ENCODE results near the gene CPSF7. TPM values are rescaled to one million over a fixed set of nuclear protein-coding genes. Genes with fewer than 3 reads are reported as not detected.

CPSF7 gene
- total RNA-seq, 1 experiment from 2014 or later, result 123 TPM

DNA sequence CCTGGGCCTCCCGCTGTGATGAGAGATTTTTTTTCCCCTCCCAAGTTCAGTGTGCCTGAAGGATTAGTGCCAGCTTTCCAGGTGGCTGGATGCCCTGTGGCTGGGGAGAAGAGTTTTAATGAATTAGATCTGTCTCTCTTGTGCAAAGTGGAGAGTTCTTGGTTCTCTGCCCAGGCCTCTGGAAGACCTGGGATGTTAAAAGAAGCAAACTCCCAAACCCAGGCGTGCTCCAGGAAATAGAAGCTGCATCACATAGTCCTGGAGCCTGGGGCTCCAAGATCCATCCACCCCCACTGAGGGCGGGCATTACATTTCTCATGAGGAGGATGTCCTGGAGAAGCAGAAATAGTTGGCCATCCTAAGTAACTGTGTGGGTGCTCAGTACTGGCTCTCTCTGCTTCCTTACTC is 30.7 kb upstream of the CPSF7 start:
- Histone ChIP-seq H3K27me3 (replicated peaks; ENCODE audit: control insufficient read depth, insufficient read depth, low read length) (no peaks in the 10 kb centered on the region), H3K36me3 (ENCODE audit: control insufficient read depth, insufficient read depth, low read length) (no peaks in the 10 kb centered on the region), H3K4me3 (ENCODE audit: low read depth, low read length) (no peak overlapping the region), H3K9me3 (no peaks in the 10 kb centered on the region), H3K4me1 (no peaks in the 10 kb centered on the region)
- H3K27ac Mint-ChIP-seq (ENCODE audit: unreplicated experiment), result no peak overlapping the region
- no peak overlapping the region for H3K4me3 Mint-ChIP-seq (ENCODE audit: unreplicated experiment)
- ChIA-PET POLR2A (no interaction called here), CTCF (no interaction called here)
- H3K27me3 Mint-ChIP-seq (ENCODE audit: insufficient read depth, unreplicated experiment), result no peaks in the 10 kb centered on the region
- no peak for DNase-seq
- H3K4me1 Mint-ChIP-seq (ENCODE audit: low read depth, unreplicated experiment), result no peaks in the 10 kb centered on the region
- no TSS peak for BruUV-seq (replicated peaks)
- TF ChIP-seq, protein P1, sequence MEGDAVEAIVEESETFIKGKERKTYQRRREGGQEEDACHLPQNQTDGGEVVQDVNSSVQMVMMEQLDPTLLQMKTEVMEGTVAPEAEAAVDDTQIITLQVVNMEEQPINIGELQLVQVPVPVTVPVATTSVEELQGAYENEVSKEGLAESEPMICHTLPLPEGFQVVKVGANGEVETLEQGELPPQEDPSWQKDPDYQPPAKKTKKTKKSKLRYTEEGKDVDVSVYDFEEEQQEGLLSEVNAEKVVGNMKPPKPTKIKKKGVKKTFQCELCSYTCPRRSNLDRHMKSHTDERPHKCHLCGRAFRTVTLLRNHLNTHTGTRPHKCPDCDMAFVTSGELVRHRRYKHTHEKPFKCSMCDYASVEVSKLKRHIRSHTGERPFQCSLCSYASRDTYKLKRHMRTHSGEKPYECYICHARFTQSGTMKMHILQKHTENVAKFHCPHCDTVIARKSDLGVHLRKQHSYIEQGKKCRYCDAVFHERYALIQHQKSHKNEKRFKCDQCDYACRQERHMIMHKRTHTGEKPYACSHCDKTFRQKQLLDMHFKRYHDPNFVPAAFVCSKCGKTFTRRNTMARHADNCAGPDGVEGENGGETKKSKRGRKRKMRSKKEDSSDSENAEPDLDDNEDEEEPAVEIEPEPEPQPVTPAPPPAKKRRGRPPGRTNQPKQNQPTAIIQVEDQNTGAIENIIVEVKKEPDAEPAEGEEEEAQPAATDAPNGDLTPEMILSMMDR (IDR thresholded peaks at IDR 0.05; ENCODE audit: insufficient read depth in 1 of 2, low read depth in 1 of 2, low read length in 1 of 2, severe bottlenecking in 1 of 2, unreplicated experiment in 1 of 2), result no peak
- intact Hi-C loops (cut with micrococcal nuclease; ENCODE audit: unreplicated experiment), result no loop called here
- no peaks in the 10 kb centered on the region for H3K9me3 Mint-ChIP-seq (ENCODE audit: unreplicated experiment)
- H3K36me3 Mint-ChIP-seq (ENCODE audit: insufficient read depth, unreplicated experiment), result peaks cover 5% of the 10 kb centered on the region

DNA sequence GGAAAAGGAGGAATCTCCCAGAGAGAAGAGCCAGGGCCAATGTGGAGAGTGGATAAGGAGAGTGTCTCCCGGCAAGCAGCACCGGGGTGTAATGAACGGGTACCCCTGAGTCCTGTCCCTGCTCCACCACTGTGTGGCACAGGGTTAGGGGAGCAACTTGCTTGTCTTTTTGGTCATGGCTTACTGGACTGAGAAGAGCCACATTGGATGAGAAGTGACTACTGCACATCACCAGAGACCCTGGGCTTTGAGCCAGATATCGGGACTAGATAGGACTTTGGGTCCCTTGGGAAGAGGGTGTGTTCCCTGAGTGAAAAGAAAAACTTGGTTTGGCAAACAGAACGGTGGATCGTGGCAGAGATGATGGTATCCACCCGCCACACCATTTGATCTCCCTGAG is 24.7 kb upstream of the CPSF7 start:
- TF ChIP-seq, protein P1 (IDR thresholded peaks at IDR 0.05; ENCODE audit: insufficient read depth in 1 of 2, low read depth in 1 of 2, low read length in 1 of 2, severe bottlenecking in 1 of 2, unreplicated experiment in 1 of 2), result no peak
- Mint-ChIP-seq H3K9me3 (ENCODE audit: unreplicated experiment) (no peaks in the 10 kb centered on the region), H3K36me3 (ENCODE audit: insufficient read depth, unreplicated experiment) (peaks cover 8% of the 10 kb centered on the region), H3K27ac (ENCODE audit: unreplicated experiment) (no peak overlapping the region), H3K27me3 (ENCODE audit: insufficient read depth, unreplicated experiment) (no peaks in the 10 kb centered on the region), H3K4me3 (ENCODE audit: unreplicated experiment) (no peak overlapping the region), H3K4me1 (ENCODE audit: low read depth, unreplicated experiment) (no peaks in the 10 kb centered on the region)
- Histone ChIP-seq H3K36me3 (ENCODE audit: control insufficient read depth, insufficient read depth, low read length) (no peaks in the 10 kb centered on the region), H3K9me3 (no peaks in the 10 kb centered on the region), H3K4me1 (no peaks in the 10 kb centered on the region), H3K4me3 (ENCODE audit: low read depth, low read length) (no peak overlapping the region), H3K27me3 (replicated peaks; ENCODE audit: control insufficient read depth, insufficient read depth, low read length) (no peaks in the 10 kb centered on the region)
- BruUV-seq (replicated peaks), result no TSS peak
- no peak for DNase-seq
- intact Hi-C loops (cut with micrococcal nuclease; ENCODE audit: unreplicated experiment), result no loop called here
- ChIA-PET CTCF (no interaction called here), POLR2A (no interaction called here)

DNA sequence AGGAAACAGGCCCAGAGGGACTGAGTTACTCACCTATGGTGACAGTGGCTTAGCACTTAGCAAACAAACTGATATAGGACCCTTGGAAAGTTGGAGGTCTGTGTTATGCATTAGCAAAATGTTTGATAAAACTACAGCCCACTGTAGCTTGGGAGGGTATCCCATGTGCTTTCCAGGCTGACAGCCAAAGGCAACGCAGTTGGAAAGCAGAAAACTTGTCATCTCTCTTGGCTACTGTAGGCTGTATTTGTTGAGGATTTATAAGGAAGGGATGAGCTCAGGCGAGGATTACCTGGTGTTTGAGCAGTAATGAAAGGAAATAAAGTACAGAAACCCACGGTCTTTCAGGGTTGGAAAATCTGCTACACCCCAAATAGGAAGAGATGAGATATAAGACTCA is 23.9 kb upstream of the CPSF7 start:
- no peak overlapping the region for H3K4me3 Mint-ChIP-seq (ENCODE audit: unreplicated experiment)
- POLR2A ChIA-PET, result no interaction called here

More for the DNA sequence above, 23.9 kb upstream of the CPSF7 start:
- H3K27ac Mint-ChIP-seq (ENCODE audit: unreplicated experiment), result no peak overlapping the region
- Histone ChIP-seq H3K9me3 (no peaks in the 10 kb centered on the region), H3K4me1 (no peaks in the 10 kb centered on the region), H3K36me3 (ENCODE audit: control insufficient read depth, insufficient read depth, low read length) (no peaks in the 10 kb centered on the region; the same call in 1 of the 2 replicates), H3K4me3 (ENCODE audit: low read depth, low read length) (no peak overlapping the region), H3K27me3 (replicated peaks; ENCODE audit: control insufficient read depth, insufficient read depth, low read length) (no peaks in the 10 kb centered on the region)
- H3K4me1 Mint-ChIP-seq (ENCODE audit: low read depth, unreplicated experiment), result no peaks in the 10 kb centered on the region
- BruUV-seq (replicated peaks), result no TSS peak
- CTCF ChIA-PET, result interaction anchor here (0.5 kb wide), 1 partner anchor 1253 kb away, joined by 3 read pairs; no protein-coding TSS in a partner anchor
- H3K27me3 Mint-ChIP-seq (ENCODE audit: insufficient read depth, unreplicated experiment), result no peaks in the 10 kb centered on the region
- peaks cover 14% of the 10 kb centered on the region for H3K36me3 Mint-ChIP-seq (ENCODE audit: insufficient read depth, unreplicated experiment)
- TF ChIP-seq, protein P1 (IDR thresholded peaks at IDR 0.05; ENCODE audit: insufficient read depth in 1 of 2, low read depth in 1 of 2, low read length in 1 of 2, severe bottlenecking in 1 of 2, unreplicated experiment in 1 of 2), result no peak
- DNase-seq, result no peak
- H3K9me3 Mint-ChIP-seq (ENCODE audit: unreplicated experiment), result no peaks in the 10 kb centered on the region
- intact Hi-C loops (cut with micrococcal nuclease; ENCODE audit: unreplicated experiment), result no loop called here

Data from Caco-2 (cell line).